H1 (cell line): ENCODE results near the gene CMTM5. TPM values are rescaled to one million over a fixed set of nuclear protein-coding genes. Genes with fewer than 3 reads are reported as not detected.

Experiments
- CTCF ChIA-PET: fragments of 300-600 bp; sonication (Branson Sonifier 250); formaldehyde crosslinking; loops from one replicate; lab custom pipeline; 2021; ENCODE audit not compliant: partially characterized antibody; lab: Charles Lee
- POLR2A ChIA-PET: fragments of 300-600 bp; sonication (Branson Sonifier 250); formaldehyde crosslinking; loops from one replicate; lab custom pipeline; 2021; ENCODE audit warnings: inconsistent platforms; ENCODE audit not compliant: partially characterized antibody; lab: Charles Lee
- DNase-seq, 2 experiments: peaks; one replicate each; pipeline versions ENCODE4 v3.0.0 to v3.0.0-alpha.2; 2010 to 2022; ENCODE audit warnings: low spot score in 2 of 2, low read depth in 1 of 2, mixed read lengths in 1 of 2
- FAIRE-seq: peaks from 2 replicates; lab custom pipeline; 2011; peaks lifted over from hg19 to GRCh38; lab: Jason Lieb, UNC
- H2AFZ ChIP-seq: 2 replicates; pipeline ENCODE4 v1.8.1; 2012; ENCODE audit warnings: low read length, inconsistent platforms
- H2AK5ac ChIP-seq: 2 replicates; pipeline ENCODE4 v1.6.1; 2013; ENCODE audit warnings: low read depth, low read length
- H2BK120ac ChIP-seq: replicated peaks from 2 replicates; pipeline ENCODE3; 2013; ENCODE audit warnings: low read depth, low read length, inconsistent platforms
- H2BK12ac ChIP-seq: 2 replicates; pipeline ENCODE4 v1.6.1; 2013; ENCODE audit warnings: low read depth, low read length
- H2BK15ac ChIP-seq: 2 replicates; pipeline ENCODE4 v1.6.1; 2013; ENCODE audit warnings: low read length
- H2BK20ac ChIP-seq: 2 replicates; pipeline ENCODE4 v1.6.1; 2013; ENCODE audit warnings: low read length
- H2BK5ac ChIP-seq: 2 replicates; pipeline ENCODE4 v1.6.1; 2013; ENCODE audit warnings: low read depth, low read length
- H3K14ac ChIP-seq: 2 replicates; pipeline ENCODE4 v1.6.1; 2013; ENCODE audit warnings: inconsistent platforms; ENCODE audit not compliant: insufficient read length
- H3K18ac ChIP-seq: 2 replicates; pipeline ENCODE4 v1.6.1; 2013; ENCODE audit warnings: low read length; ENCODE audit errors: extremely low read depth
- H3K23ac ChIP-seq: 2 replicates; pipeline ENCODE4 v1.6.1; 2013; ENCODE audit warnings: inconsistent platforms; ENCODE audit not compliant: insufficient read length
- H3K23me2 ChIP-seq: 2 replicates; pipeline ENCODE4 v1.6.1; 2013; ENCODE audit warnings: low read depth, low read length
- H3K27ac ChIP-seq: 2 replicates; pipeline ENCODE4 v1.6.1; 2011; ENCODE audit warnings: low read depth, low read length, inconsistent platforms
- H3K27me3 ChIP-seq, 4 experiments: replicated peaks in 1 of 4; 1 replicate in 1 of 4; 2 replicates in 3 of 4; pipeline versions ENCODE4 v1.6.1 to v1.8.1; 2011 to 2013; ENCODE audit warnings: low read length in 3 of 4, mild to moderate bottlenecking in 3 of 4, inconsistent platforms in 2 of 4, mixed read lengths in 2 of 4, moderate library complexity in 1 of 4; ENCODE audit not compliant: control insufficient read depth in 3 of 4, insufficient read depth in 3 of 4; ENCODE audit errors: extremely low read depth in 1 of 4
- H3K36me3 ChIP-seq, 4 experiments: 2 replicates each; pipeline versions ENCODE4 v1.6.1 to v1.8.1; 2011 to 2013; ENCODE audit warnings: mild to moderate bottlenecking in 4 of 4, low read length in 3 of 4, moderate library complexity in 2 of 4, control low read depth in 1 of 4, inconsistent platforms in 1 of 4; ENCODE audit not compliant: insufficient read depth in 4 of 4, control insufficient read depth in 2 of 4
- H3K4ac ChIP-seq: replicated peaks from 2 replicates; pipeline ENCODE3; 2013; ENCODE audit warnings: low read length, low read depth, mixed read lengths, inconsistent platforms; ENCODE audit not compliant: insufficient read length
- H3K4me1 ChIP-seq, 4 experiments: replicated peaks in 1 of 4; 1 replicate in 1 of 4; 2 replicates in 3 of 4; pipeline versions ENCODE4 v1.6.1 to v1.8.1; 2011 to 2013; ENCODE audit warnings: low read length in 3 of 4, inconsistent platforms in 2 of 4, mixed read lengths in 1 of 4; ENCODE audit not compliant: insufficient read depth in 4 of 4, control insufficient read depth in 3 of 4
- H3K4me2 ChIP-seq, 2 experiments: 2 replicates each; pipeline versions ENCODE4 v1.6.1 to v1.8.1; 2011 to 2013; ENCODE audit warnings: low read depth in 2 of 2, low read length in 2 of 2, control low read depth in 1 of 2, inconsistent platforms in 1 of 2, mild to moderate bottlenecking in 1 of 2; ENCODE audit not compliant: insufficient read depth in 1 of 2
- H3K4me3 ChIP-seq, 4 experiments: fragments of 200-600, 300-600 bp in 1 of 4; sonication (generic), shearing (Covaris generic), sonication (Bioruptor Twin) in 1 of 4; 2 replicates each; pipeline versions ENCODE4 v1.5.1 to v1.8.1; 2011 to 2016; ENCODE audit warnings: low read length in 4 of 4, low read depth in 3 of 4, control low read depth in 2 of 4, inconsistent platforms in 2 of 4, mild to moderate bottlenecking in 2 of 4, mixed read lengths in 1 of 4, moderate library complexity in 1 of 4; ENCODE audit not compliant: insufficient read depth in 2 of 4; ENCODE audit errors: extremely low read depth in 1 of 4
- H3K56ac ChIP-seq: replicated peaks from 2 replicates; pipeline ENCODE3; 2013; ENCODE audit warnings: low read depth, mild to moderate bottlenecking, mixed read lengths, low read length, inconsistent platforms; ENCODE audit not compliant: insufficient read length
- H3K79me1 ChIP-seq: 2 replicates; pipeline ENCODE4 v1.6.1; 2013; ENCODE audit warnings: low read depth, low read length, control low read depth
- H3K79me2 ChIP-seq, 2 experiments: 2 replicates each; pipeline versions ENCODE4 v1.6.1 to v1.8.1; 2012 to 2013; ENCODE audit warnings: low read length in 2 of 2, mild to moderate bottlenecking in 2 of 2, inconsistent platforms in 1 of 2; ENCODE audit not compliant: insufficient read depth in 2 of 2, control insufficient read depth in 1 of 2
- H3K9ac ChIP-seq, 4 experiments: replicated peaks in 1 of 4; 1 replicate in 1 of 4; 2 replicates in 3 of 4; pipeline versions ENCODE4 v1.6.1 to v1.8.1; 2011 to 2013; ENCODE audit warnings: low read depth in 3 of 4, low read length in 3 of 4, control low read depth in 2 of 4, mild to moderate bottlenecking in 2 of 4, moderate library complexity in 2 of 4, inconsistent platforms in 1 of 4; ENCODE audit errors: extremely low read depth in 1 of 4
- H3K9me3 ChIP-seq, 2 experiments: 2 replicates each; pipeline versions ENCODE4 v1.6.1 to v1.8.1; 2012 to 2013; ENCODE audit warnings: mild to moderate bottlenecking in 2 of 2, moderate library complexity in 2 of 2, control low read depth in 1 of 2, inconsistent platforms in 1 of 2, low read depth in 1 of 2, low read length in 1 of 2, mixed read lengths in 1 of 2; ENCODE audit not compliant: insufficient read depth in 2 of 2
- H4K20me1 ChIP-seq, 2 experiments: replicated peaks in 1 of 2; 2 replicates each; pipeline versions ENCODE3 to v1.8.1; 2011 to 2013; ENCODE audit warnings: inconsistent platforms in 2 of 2, low read length in 2 of 2, mild to moderate bottlenecking in 1 of 2; ENCODE audit not compliant: insufficient read depth in 2 of 2, control insufficient read depth in 1 of 2
- H4K5ac ChIP-seq: 2 replicates; pipeline ENCODE4 v1.6.1; 2013; ENCODE audit warnings: low read length, low read depth, mixed read lengths, inconsistent platforms; ENCODE audit not compliant: insufficient read length
- H4K8ac ChIP-seq: 2 replicates; pipeline ENCODE4 v1.8.0; 2013; ENCODE audit warnings: mild to moderate bottlenecking, moderate library complexity, low read length, inconsistent platforms; ENCODE audit not compliant: insufficient read depth; ENCODE audit errors: extremely low read depth
- H4K91ac ChIP-seq: replicated peaks from 2 replicates; pipeline ENCODE3; 2013; ENCODE audit warnings: low read length, mixed read lengths, inconsistent platforms; ENCODE audit not compliant: insufficient read length
- CBX8 ChIP-seq: fragments of 300-800, 300-1000 bp; sonication (generic); IDR thresholded peaks from 2 replicates; pipeline ENCODE4 v1.7.1; 2016; ENCODE audit warnings: low read depth, low read length, borderline replicate concordance
- CTCF ChIP-seq, 3 experiments: IDR thresholded peaks; 1 replicate in 2 of 3; 2 replicates in 1 of 3; pipeline versions ENCODE4 v1.5.1 to v1.6.1; 2011; ENCODE audit warnings: low read length in 3 of 3, mild to moderate bottlenecking in 3 of 3, inconsistent platforms in 2 of 3, low read depth in 1 of 3, moderate library complexity in 1 of 3; ENCODE audit not compliant: insufficient read depth in 1 of 3; ENCODE audit errors: control extremely low read depth in 1 of 3
- GTF2F1 ChIP-seq: IDR thresholded peaks from 2 replicates; pipeline ENCODE4 v1.6.1; 2012; ENCODE audit warnings: low read depth, low read length, improper control_type of control experiment, borderline replicate concordance
- HDAC6 ChIP-seq: IDR thresholded peaks from one replicate; pipeline ENCODE4 v1.7.1; 2012; ENCODE audit warnings: low read depth, mild to moderate bottlenecking, inconsistent platforms, low read length, moderate library complexity
- MAFK ChIP-seq: IDR thresholded peaks from 2 replicates; pipeline ENCODE4 v1.6.1; 2012; ENCODE audit warnings: low read depth, mild to moderate bottlenecking, improper control_type of control experiment, low read length
- NRF1 ChIP-seq: IDR thresholded peaks from 2 replicates; pipeline ENCODE4 v1.6.1; 2011; ENCODE audit warnings: mild to moderate bottlenecking, low read depth, low read length, improper control_type of control experiment
- POLR2AphosphoS5 ChIP-seq: IDR thresholded peaks from 2 replicates; pipeline ENCODE4 v1.6.1; 2011; ENCODE audit warnings: low read depth, low read length
- RFX5 ChIP-seq: IDR thresholded peaks from 2 replicates; pipeline ENCODE4 v1.6.1; 2011; ENCODE audit warnings: low read depth, low read length, improper control_type of control experiment, borderline replicate concordance
- SP4 ChIP-seq: IDR thresholded peaks from 2 replicates; pipeline ENCODE4 v1.6.1; 2012; ENCODE audit warnings: low read length, inconsistent platforms
- SRF ChIP-seq: IDR thresholded peaks from 2 replicates; pipeline ENCODE4 v1.6.1; 2011; ENCODE audit warnings: mild to moderate bottlenecking, low read depth, low read length, moderate library complexity
- TBP ChIP-seq: IDR thresholded peaks from 2 replicates; pipeline ENCODE4 v1.6.1; 2011; ENCODE audit warnings: low read depth, low read length, improper control_type of control experiment
- YY1 ChIP-seq: IDR thresholded peaks from 2 replicates; pipeline ENCODE4 v1.6.1; 2011; ENCODE audit warnings: low read depth, mild to moderate bottlenecking, low read length
- WGBS, 2 experiments: shearing (Covaris generic) in 1 of 2; methylation state at CpG; one replicate each; pipeline versions ENCODE4 v1.1.6 to v1.1.7; 2013 to 2015; ENCODE audit warnings: low lambda C conversion rate in 2 of 2, mixed read lengths in 2 of 2, inconsistent platforms in 1 of 2, low coverage in 1 of 2, missing lambda C conversion rate in 1 of 2; ENCODE audit not compliant: insufficient replicate concordance in 2 of 2, insufficient coverage in 1 of 2, insufficient read length in 1 of 2; ENCODE audit errors: extremely low coverage in 1 of 2, missing lambda C conversion rate in 1 of 2; 5-methylcytosine and 5-hydroxymethylcytosine counted together
- polyA plus RNA-seq, 7 experiments: library from polyadenylated mRNA; depleted of rRNA in 3 of 7; stranded (reverse) in 5 of 7; unstranded in 2 of 7; fragments of >200 nt in 5 of 7; fragments of 200-250 nt in 2 of 7; gene quantifications; 1 replicate in 5 of 7; 2 replicates in 1 of 7; 4 replicates in 1 of 7; pipeline versions ENCODE4 v1.2.1 to v1.2.3, GENCODE V29; 2011 to 2013; ENCODE audit warnings: missing spikeins in 2 of 7, mixed read lengths in 2 of 7
- total RNA-seq: library from RNA; stranded (reverse); fragmentation: NEBNext Ultra II Directional; extraction: Animal tissue kit (Norgen Biotek cat#: 25700); gene quantifications from 2 replicates; pipeline ENCODE4 v1.2.1, GENCODE V29; 2021

The CMTM5 gene
- total and polyA plus RNA-seq, 2 of the 8 experiments (the other 6 are each of a cell fraction or from before 2014, with no cell fraction given): 2.1 TPM; not detected in 1

- H3K4me3 ChIP-seq: no peak overlapping the region
- TF ChIP-seq POLR2AphosphoS5: no peak
- TF ChIP-seq HDAC6: no peak
- no peak for TF ChIP-seq MAFK
- no peak for TF ChIP-seq CBX8
- no peak for TF ChIP-seq YY1
- TF ChIP-seq SP4: no peak
- TF ChIP-seq TBP: no peak
- TF ChIP-seq NRF1: no peak
- TF ChIP-seq CTCF (IDR thresholded peaks at IDR 0.05; ENCODE audit: control extremely low read depth in 1 of 3, insufficient read depth in 1 of 3, low read depth in 1 of 3, low read length in 3 of 3): no peak
- no peak for TF ChIP-seq SRF
- no peak for TF ChIP-seq RFX5
- no peak for TF ChIP-seq GTF2F1
- TF ChIP-seq, all 59 proteins: peak for 0
- Histone ChIP-seq H2BK20ac (no peak overlapping the region), H3K18ac (no peak overlapping the region), H3K79me2 (no peaks in the 10 kb centered on the region), H3K23me2 (no peaks in the 10 kb centered on the region), H4K20me1 (peaks cover 0 to 2% of the 10 kb centered on the region in 2 experiments), H2BK12ac (no peak overlapping the region), H2BK15ac (no peak overlapping the region), H3K9me3 (no peaks in the 10 kb centered on the region), H3K27me3 (no peaks in the 10 kb centered on the region; a peak in 3 of 7 replicates), H3K27ac (no peak overlapping the region), H3K4ac (no peak overlapping the region), H2AFZ (no peak overlapping the region), H2BK120ac (no peak overlapping the region), H4K5ac (no peak overlapping the region), H4K91ac (no peak overlapping the region), H3K79me1 (no peaks in the 10 kb centered on the region), H2BK5ac (no peak overlapping the region), H3K14ac (no peak overlapping the region), H4K8ac (no peak overlapping the region), H3K9ac (no peak overlapping the region), H3K4me2 (no peak overlapping the region), H2AK5ac (no peak overlapping the region), H3K56ac (no peak overlapping the region), H3K36me3 (no peaks in the 10 kb centered on the region), H3K4me1 (no peaks in the 10 kb centered on the region; a peak in 1 of 7 replicates), H3K23ac (no peak overlapping the region)
- FAIRE-seq (no peak), DNase-seq (no peak)
- POLR2A ChIA-PET: no interaction called here
- CTCF ChIA-PET: interaction anchor here (1.2 to 2.2 kb wide), 2 partner anchors 24 to 52 kb away, joined by 3 to 5 read pairs; no protein-coding TSS in a partner anchor
- 81% methylated on average over 11 of the region's 14 CpGs; no CpG with 5 or more reads in 1 of the 2 experiments for WGBS, 2 experiments
Observed at GRCh38 chr14:23404331-23404900, 27.6 kb downstream of the CMTM5 start.
